ENCODE data around the gene ASTE1.

- TF ChIP-seq CTCF (tag by site-specific recombination; IDR thresholded peaks at IDR 0.05) (no peak), SP2 (tag by site-specific recombination; IDR thresholded peaks at IDR 0.05) (no peak), ZNF112 (tag by site-specific recombination; IDR thresholded peaks at IDR 0.05) (no peak), ZNF426 (tag by site-specific recombination; IDR thresholded peaks at IDR 0.05) (no peak), TSHZ1 (tag by site-specific recombination; IDR thresholded peaks at IDR 0.05; ENCODE audit: borderline replicate concordance) (no peak), ZNF561 (tag by site-specific recombination; IDR thresholded peaks at IDR 0.05; ENCODE audit: borderline replicate concordance) (no peak), ZNF184 (tag by site-specific recombination; IDR thresholded peaks at IDR 0.05) (no peak)
Measured at GRCh38 chr3:131036200-131036816, 9.7 kb upstream of the ASTE1 start.
